BJ (cell line): Measurements from ENCODE around the gene STIM1. TPM values are rescaled to one million over a fixed set of nuclear protein-coding genes. Genes with fewer than 3 reads are reported as not detected.

ENCODE experiments used
- CTCF ChIA-PET: fragments of 350-600 bp; formaldehyde crosslinking; extraction: SDS; loops from one replicate; lab custom pipeline; 2021; ENCODE audit warnings: antibody characterized with exemption, inconsistent platforms; lab: Yijun Ruan, JAX
- POLR2A ChIA-PET: fragments of 300-600 bp; sonication (Branson Sonifier 250); formaldehyde crosslinking; extraction: SDS; loops from one replicate; lab custom pipeline; 2021; ENCODE audit warnings: antibody characterized with exemption; lab: Charles Lee
- DNase-seq: peaks from one replicate; pipeline ENCODE4 v3.0.0-alpha.2; 2011; ENCODE audit warnings: low read depth
- H3K27me3 ChIP-seq: 2 replicates; pipeline ENCODE4 v1.6.0; 2011; ENCODE audit warnings: low read length; ENCODE audit not compliant: control insufficient read depth, insufficient read depth
- H3K36me3 ChIP-seq: 2 replicates; pipeline ENCODE4 v1.5.1; 2011; ENCODE audit warnings: low read length; ENCODE audit not compliant: control insufficient read depth, insufficient read depth
- H3K4me3 ChIP-seq: 2 replicates; pipeline ENCODE4 v1.5.1; 2011; ENCODE audit warnings: low read depth, mild to moderate bottlenecking, control low read depth, low read length
- CTCF ChIP-seq: IDR thresholded peaks from 2 replicates; pipeline ENCODE4 v1.5.1; 2011; ENCODE audit warnings: low read depth, mild to moderate bottlenecking, control low read depth, inconsistent platforms, low read length, moderate library complexity; ENCODE audit not compliant: insufficient read depth
- polyA plus RNA-seq: library from polyadenylated mRNA; depleted of rRNA; stranded (reverse); fragments of >200 nt; gene quantifications from 2 replicates; pipeline ENCODE4 v1.2.3, GENCODE V29; 2011

The STIM1 gene
- polyA plus RNA-seq, 1 experiment, result 54.6 TPM

GRCh38 chr11:4054643-4055042 is 199.2 kb downstream of the STIM1 start:
- no peak overlapping the region for H3K4me3 ChIP-seq
- CTCF ChIA-PET, result interaction anchor here (1.7 kb wide), 1 partner anchor 200 kb away, joined by 7 read pairs; the partner anchor contains the start of gene STIM1
- TF ChIP-seq CTCF, result no peak
- no peak for DNase-seq
- peaks cover 2% of the 10 kb centered on the region; the same call in 1 of the 2 replicates for H3K36me3 ChIP-seq
- POLR2A ChIA-PET, result no interaction called here
- H3K27me3 ChIP-seq, result no peaks in the 10 kb centered on the region

DNA sequence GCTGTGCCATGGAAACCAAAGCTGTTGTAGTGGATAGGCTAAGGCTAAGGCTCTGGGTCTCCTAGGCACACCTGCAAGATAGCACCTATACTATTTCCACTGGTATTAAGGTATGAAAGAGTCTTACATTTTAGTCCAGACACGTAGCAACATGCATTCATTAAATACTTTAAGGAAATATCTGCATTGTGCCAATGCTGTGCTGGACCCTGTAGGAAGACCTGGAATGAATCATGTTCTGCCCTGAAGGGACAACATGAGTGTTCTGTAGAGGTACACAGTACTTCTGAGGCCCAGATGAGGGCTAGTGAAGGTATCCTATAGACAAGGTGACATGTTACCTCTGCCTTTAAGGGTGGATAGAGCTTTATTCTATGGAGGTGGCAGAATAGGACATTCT is 204.0 kb downstream of the STIM1 start:
- Histone ChIP-seq H3K27me3 (no peaks in the 10 kb centered on the region), H3K4me3 (no peak overlapping the region), H3K36me3 (peaks cover 2% of the 10 kb centered on the region; the same call in 1 of the 2 replicates)
- no peak for TF ChIP-seq CTCF
- DNase-seq, result no peak
- POLR2A ChIA-PET, result no interaction called here
- CTCF ChIA-PET, result interaction anchor here (0.8 to 4.5 kb wide), 4 partner anchors 14 to 207 kb away, joined by 3 to 22 read pairs (median 4); partner anchors contain the start of gene STIM1

DNA sequence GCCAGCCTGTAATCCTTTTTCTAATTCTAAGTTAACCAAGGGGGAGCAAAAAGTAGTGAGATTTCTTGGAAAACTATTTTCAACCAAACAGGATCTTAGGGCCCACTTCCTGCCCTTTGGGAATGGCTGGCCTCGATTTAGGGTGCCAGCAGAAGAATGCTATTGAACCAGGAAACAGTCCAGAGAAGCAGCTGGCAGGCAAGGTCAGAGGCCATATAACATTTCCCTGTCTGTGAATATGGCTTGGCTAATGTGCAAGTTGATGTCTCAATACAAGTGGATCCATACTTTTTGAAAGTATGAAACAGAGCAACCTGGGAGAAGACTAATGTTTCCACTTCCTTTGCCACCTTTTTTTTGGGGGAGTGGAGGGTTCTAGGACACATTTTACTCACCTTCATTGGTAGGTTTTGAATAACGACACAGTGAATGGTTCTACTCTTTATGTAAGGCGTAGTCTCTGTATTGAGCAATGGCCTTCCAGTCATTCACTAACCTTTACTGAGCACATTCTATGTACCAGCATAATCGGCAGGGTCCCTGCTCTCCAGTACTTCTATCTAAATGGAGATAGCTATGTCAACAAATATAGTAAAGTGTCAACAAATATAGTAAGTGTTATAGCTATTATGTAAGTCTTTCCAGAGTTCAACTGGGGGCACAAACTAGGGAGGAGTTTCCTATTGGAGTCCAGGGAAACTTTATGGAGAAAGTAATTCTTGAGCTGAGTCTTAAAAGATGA is 204.9 kb downstream of the STIM1 start:
- ChIA-PET POLR2A (no interaction called here), CTCF (interaction anchor here (1.7 to 4.5 kb wide), 2 partner anchors 13 to 206 kb away, joined by 5 to 22 read pairs; partner anchors contain the start of gene STIM1)
- Histone ChIP-seq H3K36me3 (peaks cover 2% of the 10 kb centered on the region; the same call in 1 of the 2 replicates), H3K4me3 (no peak overlapping the region), H3K27me3 (no peaks in the 10 kb centered on the region)
- TF ChIP-seq CTCF, result no peak
- DNase-seq, result no peak

DNA sequence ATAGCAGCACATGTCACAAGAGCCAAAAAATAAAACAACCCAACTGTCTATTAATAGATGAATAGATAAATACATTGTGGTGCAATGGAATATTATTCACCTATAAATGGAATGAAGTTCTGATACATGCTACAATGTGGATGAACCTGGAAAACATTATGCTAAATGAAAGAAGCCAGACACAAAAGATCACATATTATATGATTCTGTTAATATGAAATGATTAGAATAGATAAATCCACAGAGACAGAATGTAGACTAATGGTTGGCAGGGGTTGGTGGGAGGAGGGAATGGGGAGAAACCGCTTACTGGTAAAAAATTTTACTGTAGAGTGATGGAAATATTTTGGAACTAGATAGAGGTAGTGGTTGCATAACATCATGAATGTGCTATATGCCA is 206.2 kb downstream of the STIM1 start:
- DNase-seq, result no peak
- Histone ChIP-seq H3K36me3 (peaks cover 2% of the 10 kb centered on the region; the same call in 1 of the 2 replicates), H3K4me3 (no peak overlapping the region), H3K27me3 (no peaks in the 10 kb centered on the region)
- CTCF ChIA-PET, result no interaction called here
- TF ChIP-seq CTCF, result no peak
- POLR2A ChIA-PET, result interaction anchor here (0.5 kb wide), 1 partner anchor 144 kb away, joined by 5 read pairs; no protein-coding TSS in a partner anchor

GRCh38 chr11:4063348-4063747 is 207.9 kb downstream of the STIM1 start:
- Histone ChIP-seq H3K36me3 (peaks cover 2% of the 10 kb centered on the region; the same call in 1 of the 2 replicates), H3K27me3 (no peaks in the 10 kb centered on the region), H3K4me3 (no peak overlapping the region)
- POLR2A ChIA-PET, result interaction anchor here (0.8 kb wide), 1 partner anchor 9 kb away, joined by 3 read pairs; no protein-coding TSS in a partner anchor
- CTCF ChIA-PET, result interaction anchor here (1.4 to 14.8 kb wide), 5 partner anchors 10 to 222 kb away, joined by 3 to 524 read pairs (median 13); partner anchors contain the start of genes RHOG and STIM1
- no peak for TF ChIP-seq CTCF
- DNase-seq, result peak; percentile 61
